COLO829 (cell line): ENCODE results near the gene YAE1.
A peak's percentile ranks its signal among the peaks of the same experiment; 100 is the strongest.
"Not testable (repeated sequence)": the region's sequence is repeated elsewhere in the genome, so short reads cannot be mapped to it uniquely, and the experiment has no call there.

Experiments
- DNase-seq: peaks from one replicate; pipeline ENCODE4 v3.0.0; 2012; ENCODE audit warnings: low spot score

YAE1 gene

GRCh38 chr7:39566023-39566921 lies at the start of gene YAE1:
Gene YAE1 (plus strand): TSS chr7:39566404. CDS start chr7:39566419, 15 bp downstream.
- DNase-seq = peak; percentile 87

GRCh38 chr7:39516498-39516897 lies 49.7 kb upstream of the YAE1 start:
- DNase-seq = no peak

DNA sequence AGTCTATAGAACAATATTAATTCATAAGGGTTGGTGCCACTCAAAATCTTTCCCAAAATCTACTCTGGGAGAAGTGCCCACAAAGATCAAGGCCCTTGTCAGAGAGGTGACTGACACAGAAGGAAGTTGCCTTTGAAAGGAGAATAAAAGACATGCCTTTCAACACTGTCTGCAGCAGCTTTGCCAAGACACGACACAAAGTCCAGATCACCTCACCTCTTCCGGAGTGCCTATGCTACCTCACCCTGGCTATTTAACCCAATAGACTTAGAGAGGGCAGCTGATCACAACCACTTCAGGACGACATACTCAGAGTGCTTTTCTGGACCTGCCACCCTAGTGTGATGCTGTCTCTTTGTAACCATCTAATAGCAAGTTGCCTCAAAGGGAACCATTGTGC lies 49.0 kb upstream of the YAE1 start:
- DNase-seq = no peak

- DNase-seq = no peak
These were observed 40.3 kb upstream of the YAE1 start for GRCh38 chr7:39525926-39526325.

GRCh38 chr7:39526666-39527065 lies 39.5 kb upstream of the YAE1 start:
- DNase-seq = no peak

DNA sequence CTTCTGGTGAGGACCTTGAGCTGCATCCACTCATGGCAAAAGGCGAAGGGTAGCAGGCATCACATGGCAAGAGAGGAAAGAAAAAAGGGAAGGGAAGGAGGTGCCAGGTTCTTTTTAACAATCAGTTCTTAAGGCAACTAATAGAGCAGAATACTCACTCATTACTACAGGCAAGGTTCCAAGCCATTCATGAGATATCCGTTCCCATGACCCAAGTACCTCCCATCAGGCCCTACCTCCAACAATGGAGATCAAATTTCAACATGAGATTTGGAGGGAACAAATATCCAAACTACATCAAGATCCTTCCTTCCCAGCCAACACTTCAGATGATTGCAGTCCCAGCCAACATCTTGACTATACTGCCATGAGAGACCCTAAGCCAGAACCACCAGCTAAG lies 38.9 kb upstream of the YAE1 start:
- DNase-seq = no peak

DNA sequence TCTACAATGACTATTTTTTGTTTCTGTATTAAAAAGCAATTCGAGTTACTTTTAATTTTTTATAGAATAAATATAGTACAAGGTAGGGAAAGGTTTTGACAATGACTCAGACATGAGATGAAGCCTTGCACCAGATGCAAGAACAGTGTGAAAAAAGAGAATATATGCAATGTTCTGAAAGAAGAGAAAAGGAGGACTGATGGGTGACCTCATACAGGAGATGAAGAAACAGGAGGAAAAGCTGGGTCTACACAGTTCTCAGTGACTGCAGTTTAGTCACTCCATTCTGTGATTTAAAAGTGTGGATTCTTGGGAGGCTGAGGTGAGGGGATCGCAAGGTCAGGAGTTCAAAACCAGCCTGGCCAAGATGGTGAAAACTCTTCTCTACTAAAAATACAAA lies 38.3 kb upstream of the YAE1 start:
- no peak for DNase-seq

GRCh38 chr7:39528849-39529248 lies 37.4 kb upstream of the YAE1 start:
- no peak for DNase-seq

DNA sequence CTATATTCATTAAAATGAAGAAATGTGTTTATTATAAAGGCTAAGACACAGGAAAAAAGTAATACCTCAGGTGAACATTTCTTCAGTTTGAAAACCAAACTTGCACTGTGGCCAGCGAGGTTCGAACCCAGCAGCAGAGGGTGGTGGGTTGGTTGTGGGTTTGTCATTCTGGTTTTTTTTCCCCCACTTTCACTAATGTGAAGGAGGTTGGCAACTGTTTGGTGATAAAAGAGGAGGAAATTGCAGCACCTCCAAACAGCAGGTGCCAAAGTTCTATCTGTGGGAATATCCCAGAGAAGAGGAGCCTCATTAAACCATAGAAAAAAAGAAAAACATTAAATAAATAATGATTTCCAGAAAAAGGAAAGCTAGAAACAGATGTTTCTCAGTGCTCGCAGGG lies 36.6 kb upstream of the YAE1 start:
- no peak for DNase-seq

DNA sequence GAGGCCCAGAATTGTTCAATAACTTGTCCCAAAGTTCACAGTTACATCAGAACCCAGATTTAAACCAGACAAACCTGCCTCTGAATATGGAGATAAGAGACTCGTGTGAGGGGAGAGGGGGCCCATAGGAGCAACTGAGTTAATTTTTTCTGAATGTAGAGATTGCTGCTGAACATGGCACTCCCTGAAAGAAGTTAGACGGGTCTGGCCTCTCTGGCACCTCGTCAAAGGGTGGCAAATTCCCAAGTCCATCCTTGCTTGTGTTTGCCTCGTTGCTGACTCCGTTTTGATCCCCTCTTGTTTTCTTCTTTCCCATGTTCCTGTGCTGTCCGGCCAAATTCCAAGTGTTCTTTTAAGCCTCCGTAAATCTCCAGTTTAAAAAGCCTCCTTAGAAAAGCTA lies 35.2 kb upstream of the YAE1 start:
- no peak for DNase-seq

DNA sequence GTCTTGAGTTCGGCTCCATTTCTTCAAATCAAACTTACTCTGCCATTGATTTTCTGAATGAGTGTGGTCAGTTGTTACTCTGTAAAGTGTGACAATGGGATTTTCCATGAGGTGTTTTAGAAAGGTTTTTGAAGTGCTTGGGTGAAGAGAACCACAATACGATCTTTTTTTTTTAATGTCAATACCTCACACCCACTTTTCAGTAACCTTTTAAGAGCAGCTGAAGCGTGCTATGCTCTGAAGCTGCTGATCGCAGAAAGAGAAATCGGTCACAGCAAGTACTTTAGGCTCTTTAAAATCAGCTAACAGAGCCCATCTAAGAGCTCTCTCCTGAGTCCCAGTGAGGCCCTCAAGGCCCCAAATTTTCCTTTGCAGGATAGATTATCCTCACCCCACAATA lies 34.4 kb upstream of the YAE1 start:
- DNase-seq = no peak

GRCh38 chr7:39532832-39533231 lies 33.4 kb upstream of the YAE1 start:
- no peak for DNase-seq

DNA sequence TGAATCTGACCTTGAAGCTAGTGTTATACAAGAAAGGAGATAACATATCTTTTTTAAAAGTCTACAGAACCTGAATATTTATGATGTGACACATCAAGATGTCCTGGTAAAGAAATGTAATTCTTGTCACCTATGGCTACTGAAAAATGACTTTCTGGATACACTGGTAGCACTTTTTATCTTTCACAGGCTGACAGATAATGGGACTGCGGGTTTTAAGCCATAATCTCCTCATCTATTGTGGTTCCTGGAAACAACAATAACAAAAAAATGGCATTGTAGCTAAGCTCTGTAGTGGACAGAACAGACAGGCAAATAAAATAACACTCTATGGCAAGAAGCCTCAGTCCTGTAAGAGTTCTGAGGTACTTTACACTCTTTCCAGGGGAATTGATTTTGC lies 31.6 kb upstream of the YAE1 start:
- no peak for DNase-seq

DNA sequence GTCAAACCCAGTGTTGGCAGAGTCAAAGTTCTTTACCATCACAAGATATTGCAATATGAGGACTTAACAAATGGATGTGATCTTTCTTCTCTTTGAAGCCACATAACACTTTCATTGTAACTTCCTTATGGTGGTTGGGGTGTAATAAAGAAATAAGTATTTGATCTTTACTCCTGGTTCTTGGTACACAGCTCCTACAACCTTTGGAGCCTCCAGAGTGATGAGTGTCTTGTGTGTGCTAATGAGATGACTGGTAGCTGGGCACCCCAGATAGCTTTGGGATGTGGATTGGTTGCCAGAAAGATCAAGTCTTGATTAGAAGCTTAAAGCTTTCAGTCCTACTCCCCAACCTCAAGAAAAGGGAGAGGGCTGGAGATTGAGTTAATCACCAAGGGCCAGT lies 31.1 kb upstream of the YAE1 start:
- DNase-seq = no peak

DNA sequence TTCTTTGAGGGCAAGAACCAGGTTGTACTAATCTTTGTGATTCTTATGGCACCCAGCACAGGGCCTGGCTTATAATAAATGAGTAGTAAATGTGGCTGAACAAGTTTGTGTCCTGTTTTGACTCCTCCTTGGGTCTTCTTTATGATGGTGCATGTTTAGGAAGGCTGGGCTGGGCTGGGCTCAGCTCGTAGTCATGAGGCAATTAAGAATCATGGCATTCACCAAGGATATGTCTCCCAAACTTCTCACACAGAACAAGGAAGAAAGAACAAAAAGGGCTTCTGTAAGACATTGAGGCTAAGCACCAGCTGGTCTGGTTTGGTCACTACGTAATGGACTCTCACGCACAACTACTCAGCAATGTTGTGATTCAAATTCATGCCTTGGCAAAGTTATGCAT lies 30.5 kb upstream of the YAE1 start:
- no peak for DNase-seq

GRCh38 chr7:39536951-39537350 lies 29.3 kb upstream of the YAE1 start:
- no peak for DNase-seq

GRCh38 chr7:39539816-39540215 lies 26.4 kb upstream of the YAE1 start:
- DNase-seq = no peak

- DNase-seq = no peak
These were observed 25.9 kb upstream of the YAE1 start for GRCh38 chr7:39540320-39540719.

GRCh38 chr7:39541511-39541910 lies 24.7 kb upstream of the YAE1 start:
- no peak for DNase-seq

- DNase-seq = not testable (repeated sequence)
These were observed 21.4 kb upstream of the YAE1 start for GRCh38 chr7:39544774-39545173.

GRCh38 chr7:39547336-39547735 lies 18.9 kb upstream of the YAE1 start:
- no peak for DNase-seq

- DNase-seq = no peak
These were observed 15.8 kb upstream of the YAE1 start for GRCh38 chr7:39550411-39550810.

DNA sequence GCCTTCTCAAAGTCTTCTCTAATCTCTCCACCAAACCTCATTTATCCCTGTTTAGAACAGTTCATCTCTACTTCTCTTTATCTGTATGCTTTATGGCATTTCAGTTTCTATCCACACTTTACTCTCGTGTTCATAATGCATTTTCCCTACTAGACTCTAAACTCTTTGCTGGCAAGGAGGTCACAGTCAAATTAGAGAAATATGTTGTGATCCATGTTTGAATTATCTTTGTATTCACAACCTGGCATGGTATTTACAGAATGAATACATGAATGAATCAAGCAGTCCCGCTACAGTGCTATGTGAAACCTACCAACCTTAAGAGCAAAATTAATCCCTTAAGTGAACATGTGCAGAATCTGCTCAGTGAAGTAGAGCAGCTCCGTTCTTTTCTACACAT lies 12.8 kb upstream of the YAE1 start:
- no peak for DNase-seq

DNA sequence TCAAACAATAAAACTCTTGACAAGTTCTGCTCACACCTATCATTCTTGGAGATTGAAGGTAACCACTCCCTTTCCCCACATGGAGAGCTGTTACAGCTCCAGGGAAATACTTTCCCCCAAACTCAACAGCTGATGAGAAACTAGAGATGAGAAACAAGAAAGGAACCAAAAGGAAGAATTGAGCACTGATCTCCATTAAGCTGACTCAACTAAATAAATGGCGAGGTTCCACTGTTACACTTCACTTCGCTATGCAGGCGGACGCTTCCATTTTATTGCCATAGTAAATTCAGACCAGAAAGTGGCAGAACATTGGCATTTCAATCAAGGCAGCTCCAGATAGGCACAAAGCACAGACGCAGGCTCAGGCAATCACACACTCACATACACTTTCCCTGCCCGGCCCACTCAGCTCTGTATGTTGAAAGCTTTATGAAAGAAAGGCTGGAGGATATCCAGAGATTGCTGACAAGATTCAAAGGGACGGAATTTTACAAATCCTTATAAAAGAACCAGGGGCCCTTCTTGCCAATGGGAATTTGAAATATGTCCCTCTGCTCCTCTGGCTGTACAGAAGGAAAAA lies 11.5 kb upstream of the YAE1 start:
- DNase-seq = no peak
